DOHH2 (cell line): ENCODE results near the gene TMEM52.

Experiments used
- CTCF ChIP-seq: fragments of 200-600 bp; sonication (generic); IDR thresholded peaks from one replicate; pipeline ENCODE4 v1.5.1; 2014; ENCODE audit warnings: antibody characterized with exemption, mild to moderate bottlenecking, low read depth, low read length; ENCODE audit not compliant: poor library complexity, severe bottlenecking
- EZH2phosphoT487 ChIP-seq: fragments of 200-600 bp; sonication (generic); IDR thresholded peaks from 2 replicates; pipeline ENCODE4 v1.6.1; 2017; ENCODE audit warnings: borderline replicate concordance, mild to moderate bottlenecking, antibody characterized with exemption, low read length, moderate library complexity, mixed read lengths

GRCh38 chr1:1939296-1940122, 20.4 kb upstream of the TMEM52 start:
- TF ChIP-seq CTCF (no peak), EZH2phosphoT487 (no peak)
